HEK293 (cell line): ENCODE measurements around the gene COMMD10.

Source experiments
- FEZF1 ChIP-seq: fragments of 450-650 bp; formaldehyde crosslinking; IDR thresholded peaks from 2 replicates; pipeline ENCODE4 v1.5.1; 2016; ENCODE audit warnings: missing biosample characterization, missing genetic modification characterization
- GLI4 ChIP-seq: fragments of 450-650 bp; formaldehyde crosslinking; IDR thresholded peaks from 2 replicates; pipeline ENCODE4 v1.5.1; 2016; ENCODE audit warnings: missing biosample characterization, missing genetic modification characterization
- KLF16 ChIP-seq: fragments of 450-650 bp; formaldehyde crosslinking; IDR thresholded peaks from 2 replicates; pipeline ENCODE4 v1.5.1; 2017; ENCODE audit warnings: missing biosample characterization, missing genetic modification characterization
- KLF9 ChIP-seq: fragments of 450-650 bp; formaldehyde crosslinking; IDR thresholded peaks from 2 replicates; pipeline ENCODE4 v1.5.1; 2016; ENCODE audit warnings: missing biosample characterization, missing genetic modification characterization, low read depth
- OVOL3 ChIP-seq: fragments of 450-650 bp; formaldehyde crosslinking; IDR thresholded peaks from 2 replicates; pipeline ENCODE4 v1.5.1; 2016; ENCODE audit warnings: missing biosample characterization, missing genetic modification characterization
- SALL2 ChIP-seq: fragments of 450-650 bp; formaldehyde crosslinking; IDR thresholded peaks from 2 replicates; pipeline ENCODE4 v1.5.0; 2017; ENCODE audit warnings: missing biosample characterization, mild to moderate bottlenecking, missing genetic modification characterization, borderline replicate concordance
- TRIM28 ChIP-seq: IDR thresholded peaks from 2 replicates; pipeline ENCODE4 v1.6.1; 2011; ENCODE audit warnings: low read length, control low read depth, borderline replicate concordance
- ZBTB10 ChIP-seq: fragments of 450-650 bp; formaldehyde crosslinking; IDR thresholded peaks from 2 replicates; pipeline ENCODE4 v1.5.1; 2016; ENCODE audit warnings: missing biosample characterization, missing genetic modification characterization
- ZBTB7A ChIP-seq: fragments of 450-650 bp; formaldehyde crosslinking; IDR thresholded peaks from 2 replicates; pipeline ENCODE4 v1.5.1; 2016; ENCODE audit warnings: low read depth, missing biosample characterization, missing genetic modification characterization
- ZNF112 ChIP-seq: fragments of 450-650 bp; formaldehyde crosslinking; IDR thresholded peaks from 2 replicates; pipeline ENCODE4 v1.5.0; 2017; ENCODE audit warnings: missing biosample characterization, missing genetic modification characterization
- ZNF133 ChIP-seq: fragments of 450-650 bp; formaldehyde crosslinking; IDR thresholded peaks from 2 replicates; pipeline ENCODE4 v1.5.1; 2016; ENCODE audit warnings: missing biosample characterization, missing genetic modification characterization
- ZNF155 ChIP-seq: fragments of 450-650 bp; formaldehyde crosslinking; IDR thresholded peaks from 2 replicates; pipeline ENCODE4 v1.5.1; 2016; ENCODE audit warnings: missing biosample characterization, missing genetic modification characterization
- ZNF169 ChIP-seq: fragments of 450-650 bp; formaldehyde crosslinking; IDR thresholded peaks from 2 replicates; pipeline ENCODE4 v1.5.1; 2016; ENCODE audit warnings: missing biosample characterization, missing genetic modification characterization
- ZNF18 ChIP-seq: fragments of 450-650 bp; formaldehyde crosslinking; IDR thresholded peaks from 2 replicates; pipeline ENCODE4 v1.5.1; 2016; ENCODE audit warnings: missing biosample characterization, missing genetic modification characterization
- ZNF214 ChIP-seq: fragments of 450-650 bp; formaldehyde crosslinking; IDR thresholded peaks from 2 replicates; pipeline ENCODE4 v1.5.1; 2017; ENCODE audit warnings: missing biosample characterization, mild to moderate bottlenecking, missing genetic modification characterization, borderline replicate concordance
- ZNF266 ChIP-seq: fragments of 450-650 bp; formaldehyde crosslinking; IDR thresholded peaks from 2 replicates; pipeline ENCODE4 v1.5.1; 2016; ENCODE audit warnings: missing biosample characterization, missing genetic modification characterization, low read depth
- ZNF324 ChIP-seq: fragments of 450-650 bp; formaldehyde crosslinking; IDR thresholded peaks from 2 replicates; pipeline ENCODE4 v1.5.1; 2016; ENCODE audit warnings: missing biosample characterization, missing genetic modification characterization
- ZNF335 ChIP-seq: fragments of 450-650 bp; formaldehyde crosslinking; conservative IDR thresholded peaks from 2 replicates; pipeline ENCODE4 v1.5.1; 2016; ENCODE audit warnings: missing biosample characterization, missing genetic modification characterization
- ZNF341 ChIP-seq: fragments of 450-650 bp; formaldehyde crosslinking; IDR thresholded peaks from 2 replicates; pipeline ENCODE4; 2016; ENCODE audit warnings: low read depth, missing biosample characterization, missing genetic modification characterization
- ZNF354C ChIP-seq: fragments of 450-650 bp; formaldehyde crosslinking; IDR thresholded peaks from 2 replicates; pipeline ENCODE4 v1.5.1; 2016; ENCODE audit warnings: missing biosample characterization, missing genetic modification characterization, low read depth, borderline replicate concordance
- ZNF394 ChIP-seq: fragments of 450-650 bp; formaldehyde crosslinking; IDR thresholded peaks from 2 replicates; pipeline ENCODE4 v1.5.1; 2016; ENCODE audit warnings: missing biosample characterization, missing genetic modification characterization, mild to moderate bottlenecking, moderate library complexity, borderline replicate concordance
- ZNF416 ChIP-seq: fragments of 450-650 bp; formaldehyde crosslinking; IDR thresholded peaks from 2 replicates; pipeline ENCODE4 v1.5.1; 2016; ENCODE audit warnings: missing biosample characterization, missing genetic modification characterization
- ZNF48 ChIP-seq: fragments of 450-650 bp; formaldehyde crosslinking; IDR thresholded peaks from 2 replicates; pipeline ENCODE4 v1.5.1; 2016; ENCODE audit warnings: missing biosample characterization, missing genetic modification characterization
- ZNF596 ChIP-seq: fragments of 450-650 bp; IDR thresholded peaks from 2 replicates; pipeline ENCODE4 v1.5.0; 2018; ENCODE audit warnings: missing biosample characterization, mild to moderate bottlenecking, missing genetic modification characterization, moderate library complexity
- ZNF610 ChIP-seq: fragments of 450-650 bp; formaldehyde crosslinking; IDR thresholded peaks from 2 replicates; pipeline ENCODE4 v1.5.1; 2016; ENCODE audit warnings: missing biosample characterization, missing genetic modification characterization, borderline replicate concordance
- ZNF626 ChIP-seq: fragments of 450-650 bp; sonication (Bioruptor Pico); formaldehyde crosslinking; IDR thresholded peaks from 2 replicates; pipeline ENCODE4 v1.5.1; 2018; ENCODE audit warnings: missing biosample characterization, missing genetic modification characterization, inconsistent platforms
- ZNF830 ChIP-seq: fragments of 450-650 bp; IDR thresholded peaks from 2 replicates; pipeline ENCODE4 v1.5.0; 2018; ENCODE audit warnings: missing biosample characterization, missing genetic modification characterization, low read depth, mild to moderate bottlenecking, moderate library complexity
- ZSCAN5A ChIP-seq: fragments of 450-650 bp; formaldehyde crosslinking; IDR thresholded peaks from 2 replicates; pipeline ENCODE4 v1.5.1; 2016; ENCODE audit warnings: missing biosample characterization, missing genetic modification characterization
- TF ChIP-seq, protein P1 (sequence below): fragments of 450-650 bp; formaldehyde crosslinking; IDR thresholded peaks from 2 replicates; pipeline ENCODE4 v1.5.1; 2016; ENCODE audit warnings: missing biosample characterization, missing genetic modification characterization
- TF ChIP-seq, protein P2 (sequence below): fragments of 450-650 bp; formaldehyde crosslinking; IDR thresholded peaks from 2 replicates; pipeline ENCODE4 v1.5.1; 2017; ENCODE audit warnings: missing biosample characterization, missing genetic modification characterization
- TF ChIP-seq, protein P3 (sequence below): fragments of 450-650 bp; formaldehyde crosslinking; IDR thresholded peaks from 2 replicates; pipeline ENCODE4; 2016; ENCODE audit warnings: missing biosample characterization, missing genetic modification characterization

Gene COMMD10

GRCh38 chr5:116153687-116154174 lies 68.9 kb downstream of the COMMD10 start (continued):
- TF ChIP-seq ZNF133 (tag by site-specific recombination) (no peak), ZNF155 (tag by site-specific recombination) (no peak), ZNF112 (tag by site-specific recombination) (no peak), FEZF1 (tag by site-specific recombination) (peak; percentile 90), OVOL3 (tag by site-specific recombination) (peak; percentile 81; the same call in 1 of the 2 replicates), ZNF214 (no peak), SALL2 (no peak), KLF16 (tag by site-specific recombination) (0 out of 2 replicates have a peak, but pooled peaks have one; percentile 26), ZNF626 (tag by site-specific recombination) (no peak), ZNF335 (peak; percentile 67), ZNF394 (no peak), ZNF830 (no peak), ZSCAN5A (tag by site-specific recombination) (no peak), TRIM28 (peak; percentile 74), ZNF266 (tag by site-specific recombination) (0 out of 2 replicates have a peak, but pooled peaks have one; percentile 57), ZNF169 (tag by site-specific recombination) (no peak), ZNF610 (peak; percentile 59; the same call in 1 of the 2 replicates), ZNF416 (tag by site-specific recombination) (no peak), KLF9 (tag by site-specific recombination) (no peak), GLI4 (tag by site-specific recombination) (no peak), ZNF18 (tag by site-specific recombination) (peak; percentile 73; the same call in 1 of the 2 replicates), ZNF596 (tag by site-specific recombination) (peak; percentile 48; the same call in 1 of the 2 replicates), ZBTB10 (tag by site-specific recombination) (no peak), ZNF354C (tag by site-specific recombination) (no peak), ZBTB7A (tag by site-specific recombination) (no peak), ZNF324 (tag by site-specific recombination) (no peak), ZNF341 (tag by site-specific recombination) (no peak), ZNF48 (tag by site-specific recombination) (no peak)
- TF ChIP-seq, protein P1, sequence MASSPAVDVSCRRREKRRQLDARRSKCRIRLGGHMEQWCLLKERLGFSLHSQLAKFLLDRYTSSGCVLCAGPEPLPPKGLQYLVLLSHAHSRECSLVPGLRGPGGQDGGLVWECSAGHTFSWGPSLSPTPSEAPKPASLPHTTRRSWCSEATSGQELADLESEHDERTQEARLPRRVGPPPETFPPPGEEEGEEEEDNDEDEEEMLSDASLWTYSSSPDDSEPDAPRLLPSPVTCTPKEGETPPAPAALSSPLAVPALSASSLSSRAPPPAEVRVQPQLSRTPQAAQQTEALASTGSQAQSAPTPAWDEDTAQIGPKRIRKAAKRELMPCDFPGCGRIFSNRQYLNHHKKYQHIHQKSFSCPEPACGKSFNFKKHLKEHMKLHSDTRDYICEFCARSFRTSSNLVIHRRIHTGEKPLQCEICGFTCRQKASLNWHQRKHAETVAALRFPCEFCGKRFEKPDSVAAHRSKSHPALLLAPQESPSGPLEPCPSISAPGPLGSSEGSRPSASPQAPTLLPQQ (tag by site-specific recombination): no peak
- TF ChIP-seq, protein P2, sequence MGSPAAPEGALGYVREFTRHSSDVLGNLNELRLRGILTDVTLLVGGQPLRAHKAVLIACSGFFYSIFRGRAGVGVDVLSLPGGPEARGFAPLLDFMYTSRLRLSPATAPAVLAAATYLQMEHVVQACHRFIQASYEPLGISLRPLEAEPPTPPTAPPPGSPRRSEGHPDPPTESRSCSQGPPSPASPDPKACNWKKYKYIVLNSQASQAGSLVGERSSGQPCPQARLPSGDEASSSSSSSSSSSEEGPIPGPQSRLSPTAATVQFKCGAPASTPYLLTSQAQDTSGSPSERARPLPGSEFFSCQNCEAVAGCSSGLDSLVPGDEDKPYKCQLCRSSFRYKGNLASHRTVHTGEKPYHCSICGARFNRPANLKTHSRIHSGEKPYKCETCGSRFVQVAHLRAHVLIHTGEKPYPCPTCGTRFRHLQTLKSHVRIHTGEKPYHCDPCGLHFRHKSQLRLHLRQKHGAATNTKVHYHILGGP (tag by site-specific recombination): no peak
- TF ChIP-seq, protein P3, sequence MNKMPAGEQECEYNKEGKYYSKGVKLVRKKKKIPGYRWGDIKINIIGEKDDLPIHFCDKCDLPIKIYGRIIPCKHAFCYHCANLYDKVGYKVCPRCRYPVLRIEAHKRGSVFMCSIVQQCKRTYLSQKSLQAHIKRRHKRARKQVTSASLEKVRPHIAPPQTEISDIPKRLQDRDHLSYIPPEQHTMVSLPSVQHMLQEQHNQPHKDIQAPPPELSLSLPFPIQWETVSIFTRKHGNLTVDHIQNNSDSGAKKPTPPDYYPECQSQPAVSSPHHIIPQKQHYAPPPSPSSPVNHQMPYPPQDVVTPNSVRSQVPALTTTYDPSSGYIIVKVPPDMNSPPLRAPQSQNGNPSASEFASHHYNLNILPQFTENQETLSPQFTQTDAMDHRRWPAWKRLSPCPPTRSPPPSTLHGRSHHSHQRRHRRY: no peak
